Astrocyte (in vitro differentiated cells and primary cell): ENCODE results near the gene KBTBD7.

Experiments used
- CTCF ChIP-seq: IDR thresholded peaks from 2 replicates; pipeline ENCODE4 v1.5.1; 2011; ENCODE audit warnings: low read depth, mild to moderate bottlenecking, inconsistent platforms, low read length, moderate library complexity; ENCODE audit not compliant: insufficient read depth
- EZH2 ChIP-seq: IDR thresholded peaks from 2 replicates; pipeline ENCODE4 v1.6.1; 2012; ENCODE audit warnings: mild to moderate bottlenecking, low read length, inconsistent platforms; ENCODE audit not compliant: insufficient read depth

GRCh38 chr13:41193469-41193868 is 900 bp downstream of the KBTBD7 start:
- TF ChIP-seq CTCF (no peak), EZH2 (no peak)
